ENCODE data around the gene LPAR3. TPM values are rescaled to one million over a fixed set of nuclear protein-coding genes. Genes with fewer than 3 reads are reported as not detected.

The LPAR3 gene
- total and polyA plus RNA-seq, 2 donors (not counting 1 experiment from before 2014, with no cell fraction given), result 1.8 to 7.6 TPM

- Histone ChIP-seq H3K79me2 (ENCODE audit: control insufficient read depth, insufficient read depth, low read length) (no peaks in the 10 kb centered on the region), H3K4me2 (ENCODE audit: extremely low read depth, insufficient read depth, low read length) (no peak overlapping the region), H3K9me3 (ENCODE audit: control insufficient read depth, insufficient read depth, low read depth, low read length) (no peaks in the 10 kb centered on the region), H3K36me3 (ENCODE audit: control insufficient read depth, insufficient read depth, low read length) (no peaks in the 10 kb centered on the region), H3K9ac (ENCODE audit: insufficient read depth, low read length) (no peak overlapping the region), H4K20me1 (ENCODE audit: control insufficient read depth, extremely low read depth, insufficient read depth, low read length) (no peaks in the 10 kb centered on the region), H3K4me1 (ENCODE audit: control insufficient read depth, extremely low read depth, insufficient read depth, low read length) (no peaks in the 10 kb centered on the region), H3K27me3 (ENCODE audit: control insufficient read depth, insufficient read depth, low read length) (no peaks in the 10 kb centered on the region), H2AFZ (ENCODE audit: low read length) (no peak overlapping the region), H3K4me3 (replicated peaks in 1 of 4; ENCODE audit: control extremely low read depth in 1 of 4, insufficient read depth in 1 of 4, low read depth in 3 of 4, low read length in 4 of 4) (no peak overlapping the region), H3K27ac (ENCODE audit: insufficient read depth, low read length) (no peak overlapping the region)
- DNase-seq (ENCODE audit: low read depth in 2 of 2), result no peak
- TF ChIP-seq CTCF (conservative IDR thresholded peaks at IDR 0.05 in 1 of 2, IDR thresholded peaks at IDR 0.05 in 1 of 2; ENCODE audit: low read depth in 1 of 2, low read length in 2 of 2) (no peak), EZH2 (IDR thresholded peaks at IDR 0.05; ENCODE audit: low read length, missing control alignments) (no peak)
Measured at GRCh38 chr1:84929581-84929980, 36.6 kb upstream of the LPAR3 start.

GRCh38 chr1:84928979-84929378 is 36.0 kb upstream of the LPAR3 start:
- H3K9ac ChIP-seq (ENCODE audit: insufficient read depth, low read length), result no peak overlapping the region
- no peaks in the 10 kb centered on the region for H3K36me3 ChIP-seq (ENCODE audit: control insufficient read depth, insufficient read depth, low read length)
- H3K27me3 ChIP-seq (ENCODE audit: control insufficient read depth, insufficient read depth, low read length), result no peaks in the 10 kb centered on the region
- no peaks in the 10 kb centered on the region for H4K20me1 ChIP-seq (ENCODE audit: control insufficient read depth, extremely low read depth, insufficient read depth, low read length)
- no peak for DNase-seq (ENCODE audit: low read depth in 2 of 2)
- H3K4me1 ChIP-seq (ENCODE audit: control insufficient read depth, extremely low read depth, insufficient read depth, low read length), result no peaks in the 10 kb centered on the region
- H2AFZ ChIP-seq (ENCODE audit: low read length), result no peak overlapping the region
- no peak overlapping the region for H3K4me2 ChIP-seq (ENCODE audit: extremely low read depth, insufficient read depth, low read length)
- H3K79me2 ChIP-seq (ENCODE audit: control insufficient read depth, insufficient read depth, low read length), result no peaks in the 10 kb centered on the region
- no peak overlapping the region for H3K27ac ChIP-seq (ENCODE audit: insufficient read depth, low read length)
- H3K4me3 ChIP-seq (replicated peaks in 1 of 4; ENCODE audit: control extremely low read depth in 1 of 4, insufficient read depth in 1 of 4, low read depth in 3 of 4, low read length in 4 of 4), result no peak overlapping the region
- TF ChIP-seq EZH2 (IDR thresholded peaks at IDR 0.05; ENCODE audit: low read length, missing control alignments) (no peak), CTCF (conservative IDR thresholded peaks at IDR 0.05 in 1 of 2, IDR thresholded peaks at IDR 0.05 in 1 of 2; ENCODE audit: low read depth in 1 of 2, low read length in 2 of 2) (no peak)
- no peaks in the 10 kb centered on the region for H3K9me3 ChIP-seq (ENCODE audit: control insufficient read depth, insufficient read depth, low read depth, low read length)

DNA sequence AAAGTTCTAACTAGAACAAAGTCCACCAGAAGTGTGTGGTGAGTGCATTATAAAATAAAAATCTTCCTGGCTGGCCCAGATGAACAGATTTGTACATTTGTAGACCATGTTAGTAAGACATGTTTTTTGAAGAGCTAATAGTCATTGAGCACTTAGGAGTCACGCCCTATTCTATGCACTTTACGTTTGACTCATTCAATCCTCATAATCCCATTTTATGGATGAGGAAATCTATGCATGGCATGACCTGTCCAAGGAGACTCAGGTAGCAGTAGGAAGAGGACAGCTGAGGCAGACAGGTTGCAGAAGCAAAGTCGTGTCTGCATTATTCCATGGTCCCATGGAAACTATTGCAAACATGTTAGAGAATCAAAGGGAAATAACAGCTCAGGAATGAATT is 30.3 kb upstream of the LPAR3 start:
- no peaks in the 10 kb centered on the region for H3K4me1 ChIP-seq (ENCODE audit: control insufficient read depth, extremely low read depth, insufficient read depth, low read length)
- no peaks in the 10 kb centered on the region for H3K9me3 ChIP-seq (ENCODE audit: control insufficient read depth, insufficient read depth, low read depth, low read length)
- H3K4me3 ChIP-seq (replicated peaks in 1 of 4; ENCODE audit: control extremely low read depth in 1 of 4, insufficient read depth in 1 of 4, low read depth in 3 of 4, low read length in 4 of 4), result no peak overlapping the region
- DNase-seq (ENCODE audit: low read depth in 2 of 2), result no peak
- H3K4me2 ChIP-seq (ENCODE audit: extremely low read depth, insufficient read depth, low read length), result no peak overlapping the region
- H2AFZ ChIP-seq (ENCODE audit: low read length), result no peak overlapping the region
- no peaks in the 10 kb centered on the region for H3K27me3 ChIP-seq (ENCODE audit: control insufficient read depth, insufficient read depth, low read length)
- H4K20me1 ChIP-seq (ENCODE audit: control insufficient read depth, extremely low read depth, insufficient read depth, low read length), result no peaks in the 10 kb centered on the region
- no peak overlapping the region for H3K27ac ChIP-seq (ENCODE audit: insufficient read depth, low read length)
- no peaks in the 10 kb centered on the region for H3K36me3 ChIP-seq (ENCODE audit: control insufficient read depth, insufficient read depth, low read length)
- TF ChIP-seq EZH2 (IDR thresholded peaks at IDR 0.05; ENCODE audit: low read length, missing control alignments), result no peak
- H3K9ac ChIP-seq (ENCODE audit: insufficient read depth, low read length), result no peak overlapping the region
- no peaks in the 10 kb centered on the region for H3K79me2 ChIP-seq (ENCODE audit: control insufficient read depth, insufficient read depth, low read length)

Data from fibroblast of lung (primary cell).